ENCODE measurements around the gene SLC7A6OS. TPM values are rescaled to one million over a fixed set of nuclear protein-coding genes. Genes with fewer than 3 reads are reported as not detected.

The SLC7A6OS gene
- total RNA-seq, result 20.4 to 23.3 TPM (median 22.7 TPM) in 3 replicates

GRCh38 chr16:68310774-68311511, at the start of gene SLC7A6OS, which contains the start of gene PRMT7:
TSS of gene SLC7A6OS (minus strand) at chr16:68310946. CDS start at chr16:68310926, 20 bp downstream.
TSS of gene PRMT7 (plus strand) at chr16:68311019. CDS start at chr16:68315980, 4,961 bp downstream.
- DNase-seq (ENCODE audit: low spot score in 2 of 2, unreplicated experiment in 2 of 2), result peak; percentile 78 to 87
- Mint-ChIP-seq H3K27me3 (ENCODE audit: low read depth) (no peaks in the 10 kb centered on the region), H3K4me1 (peaks cover 26% of the 10 kb centered on the region), H3K9me3 (no peaks in the 10 kb centered on the region), H3K36me3 (peaks cover 11% of the 10 kb centered on the region), H3K4me3 (peak within 1 kb of the TSS; percentile 98), H3K27ac (peak within 1 kb of the TSS; percentile 98)
- TF ChIP-seq, protein P1, sequence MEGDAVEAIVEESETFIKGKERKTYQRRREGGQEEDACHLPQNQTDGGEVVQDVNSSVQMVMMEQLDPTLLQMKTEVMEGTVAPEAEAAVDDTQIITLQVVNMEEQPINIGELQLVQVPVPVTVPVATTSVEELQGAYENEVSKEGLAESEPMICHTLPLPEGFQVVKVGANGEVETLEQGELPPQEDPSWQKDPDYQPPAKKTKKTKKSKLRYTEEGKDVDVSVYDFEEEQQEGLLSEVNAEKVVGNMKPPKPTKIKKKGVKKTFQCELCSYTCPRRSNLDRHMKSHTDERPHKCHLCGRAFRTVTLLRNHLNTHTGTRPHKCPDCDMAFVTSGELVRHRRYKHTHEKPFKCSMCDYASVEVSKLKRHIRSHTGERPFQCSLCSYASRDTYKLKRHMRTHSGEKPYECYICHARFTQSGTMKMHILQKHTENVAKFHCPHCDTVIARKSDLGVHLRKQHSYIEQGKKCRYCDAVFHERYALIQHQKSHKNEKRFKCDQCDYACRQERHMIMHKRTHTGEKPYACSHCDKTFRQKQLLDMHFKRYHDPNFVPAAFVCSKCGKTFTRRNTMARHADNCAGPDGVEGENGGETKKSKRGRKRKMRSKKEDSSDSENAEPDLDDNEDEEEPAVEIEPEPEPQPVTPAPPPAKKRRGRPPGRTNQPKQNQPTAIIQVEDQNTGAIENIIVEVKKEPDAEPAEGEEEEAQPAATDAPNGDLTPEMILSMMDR (IDR thresholded peaks at IDR 0.05; ENCODE audit: unreplicated experiment), result peak; percentile 21

GRCh38 chr16:68359398-68360191, 48.8 kb upstream of the SLC7A6OS start:
- Mint-ChIP-seq H3K27me3 (ENCODE audit: low read depth) (no peaks in the 10 kb centered on the region), H3K4me1 (peaks cover 13% of the 10 kb centered on the region), H3K4me3 (no peak overlapping the region), H3K36me3 (peaks cover 12% of the 10 kb centered on the region), H3K27ac (no peak overlapping the region), H3K9me3 (no peaks in the 10 kb centered on the region)
- TF ChIP-seq, protein P1 (IDR thresholded peaks at IDR 0.05; ENCODE audit: unreplicated experiment), result no peak
- DNase-seq (ENCODE audit: low spot score in 2 of 2, unreplicated experiment in 2 of 2), result no peak

DNA sequence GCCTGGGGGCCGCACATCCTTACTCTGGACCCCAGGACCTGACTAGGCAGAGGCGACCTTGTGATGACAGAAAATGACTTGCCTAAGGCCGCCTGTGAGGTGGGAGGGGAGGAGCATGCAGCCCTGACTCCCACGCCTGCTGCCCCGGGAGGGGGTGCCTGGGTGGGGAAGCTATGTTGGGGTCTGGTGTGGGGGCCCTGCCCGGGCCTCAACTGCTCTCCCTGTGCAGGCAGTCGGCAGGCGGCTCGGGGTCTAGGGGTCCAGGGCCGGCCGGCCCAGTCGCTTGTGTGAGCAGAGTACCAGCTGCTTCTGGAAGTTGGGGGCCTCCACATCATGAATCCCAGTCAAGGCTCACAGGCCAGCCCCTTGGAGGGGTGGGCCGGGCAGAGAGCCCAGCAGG, 48.2 kb upstream of the SLC7A6OS start:
- Mint-ChIP-seq H3K27me3 (ENCODE audit: low read depth) (no peaks in the 10 kb centered on the region), H3K27ac (no peak overlapping the region), H3K4me1 (peaks cover 6% of the 10 kb centered on the region), H3K36me3 (peaks cover 16% of the 10 kb centered on the region), H3K4me3 (no peak overlapping the region), H3K9me3 (no peaks in the 10 kb centered on the region)
- DNase-seq (ENCODE audit: low spot score in 2 of 2, unreplicated experiment in 2 of 2), result no peak
- TF ChIP-seq, protein P1 (IDR thresholded peaks at IDR 0.05; ENCODE audit: unreplicated experiment), result no peak

GRCh38 chr16:68357923-68358322, 47.2 kb upstream of the SLC7A6OS start:
- Mint-ChIP-seq H3K27ac (no peak overlapping the region), H3K36me3 (peaks cover 16% of the 10 kb centered on the region), H3K4me3 (no peak overlapping the region), H3K9me3 (no peaks in the 10 kb centered on the region), H3K27me3 (ENCODE audit: low read depth) (no peaks in the 10 kb centered on the region), H3K4me1 (peaks cover 5% of the 10 kb centered on the region)
- no peak for DNase-seq (ENCODE audit: low spot score in 2 of 2, unreplicated experiment in 2 of 2)
- TF ChIP-seq, protein P1 (IDR thresholded peaks at IDR 0.05; ENCODE audit: unreplicated experiment), result no peak

DNA sequence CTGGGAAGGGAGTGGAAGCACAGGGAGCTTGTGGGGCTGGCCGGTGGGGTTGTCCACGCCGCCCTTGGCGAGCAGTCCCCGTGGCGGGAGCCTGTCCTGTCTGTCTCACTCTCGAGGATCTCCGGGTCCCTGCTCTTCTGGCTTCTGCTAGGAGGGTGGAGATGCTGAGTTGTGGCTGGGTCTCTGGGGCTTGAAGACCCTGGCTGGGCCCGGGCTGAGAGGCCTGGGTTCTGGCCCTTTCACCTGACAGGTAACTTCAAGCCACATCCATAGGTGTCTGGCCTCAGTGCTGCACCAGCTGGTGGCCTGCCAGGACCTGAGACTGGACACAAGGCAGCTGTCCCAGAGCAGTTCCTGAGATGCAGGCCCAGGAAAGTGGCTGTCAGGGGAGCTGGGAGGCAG, 46.8 kb upstream of the SLC7A6OS start:
- Mint-ChIP-seq H3K27me3 (ENCODE audit: low read depth) (no peaks in the 10 kb centered on the region), H3K36me3 (peaks cover 17% of the 10 kb centered on the region), H3K4me1 (peaks cover 5% of the 10 kb centered on the region)

More for the DNA sequence above, 46.8 kb upstream of the SLC7A6OS start:
- Mint-ChIP-seq H3K27ac (no peak overlapping the region), H3K4me3 (no peak overlapping the region), H3K9me3 (no peaks in the 10 kb centered on the region)
- no peak for DNase-seq (ENCODE audit: low spot score in 2 of 2, unreplicated experiment in 2 of 2)
- TF ChIP-seq, protein P1 (IDR thresholded peaks at IDR 0.05; ENCODE audit: unreplicated experiment), result no peak

Measured in mesothelial cell of epicardium (in vitro differentiated cells).